OCI-LY3 (cell line): Measurements from ENCODE around the gene SBSN.

Source experiments
- H2AFZ ChIP-seq: fragments of 200-600, 300-600 bp; shearing (Covaris generic); 2 replicates; pipeline ENCODE4 v1.6.0; 2014; ENCODE audit warnings: antibody characterized with exemption, low read depth, low read length
- H3K27ac ChIP-seq: fragments of 200-600, 300-600 bp; sonication (generic); 2 replicates; pipeline ENCODE4 v1.5.1; 2014; ENCODE audit warnings: mild to moderate bottlenecking, low read length, moderate library complexity, mixed read lengths
- H3K27me3 ChIP-seq: fragments of 200-600, 300-600 bp; sonication (generic); 2 replicates; pipeline ENCODE4 v1.6.1; 2014; ENCODE audit warnings: low read depth, low read length, mixed read lengths
- H3K36me3 ChIP-seq: fragments of 200-600, 300-600 bp; sonication (generic); replicated peaks from 2 replicates; pipeline ENCODE3; 2014; ENCODE audit warnings: low read depth, low read length, mixed read lengths
- H3K4me1 ChIP-seq: fragments of 300-600, 200-600 bp; sonication (generic); 2 replicates; pipeline ENCODE4 v1.6.1; 2014; ENCODE audit warnings: low read length, mixed read lengths
- H3K4me2 ChIP-seq: fragments of 200-600, 300-600 bp; sonication (generic); 2 replicates; pipeline ENCODE4 v1.6.1; 2014; ENCODE audit warnings: low read length, mixed read lengths
- H3K4me3 ChIP-seq: fragments of 300-600, 200-600 bp; sonication (generic); 2 replicates; pipeline ENCODE4 v1.5.1; 2014; ENCODE audit warnings: antibody characterized with exemption, mild to moderate bottlenecking, low read length, moderate library complexity
- H3K79me2 ChIP-seq: fragments of 300-600, 200-600 bp; shearing (Covaris generic); 2 replicates; pipeline ENCODE4 v1.6.1; 2014; ENCODE audit warnings: mild to moderate bottlenecking, low read length, mixed read lengths
- H3K9ac ChIP-seq: fragments of 300-600, 200-600 bp; shearing (Covaris generic); 2 replicates; pipeline ENCODE4 v1.6.0; 2014; ENCODE audit warnings: mild to moderate bottlenecking, low read length, moderate library complexity
- H3K9me3 ChIP-seq: fragments of 200-600, 300-600 bp; shearing (Covaris generic); 2 replicates; pipeline ENCODE4 v1.6.1; 2014; ENCODE audit warnings: low read length, mixed read lengths; ENCODE audit not compliant: insufficient read depth
- H4K20me1 ChIP-seq: fragments of 200-600, 300-600 bp; sonication (generic); 2 replicates; pipeline ENCODE4 v1.6.1; 2016; ENCODE audit warnings: low read length, mixed read lengths; ENCODE audit not compliant: insufficient read depth
- EZH2phosphoT487 ChIP-seq: fragments of 200-600 bp; shearing (Covaris generic); IDR thresholded peaks from 2 replicates; pipeline ENCODE4 v1.6.1; 2018; ENCODE audit warnings: antibody characterized with exemption, mixed run types, low read depth
- TF ChIP-seq, protein P1 (sequence below): fragments of 200-600, 300-600 bp; sonication (generic); IDR thresholded peaks from 2 replicates; pipeline ENCODE4 v1.5.1; 2014; ENCODE audit warnings: antibody characterized with exemption, low read length, low read depth

The SBSN gene

DNA sequence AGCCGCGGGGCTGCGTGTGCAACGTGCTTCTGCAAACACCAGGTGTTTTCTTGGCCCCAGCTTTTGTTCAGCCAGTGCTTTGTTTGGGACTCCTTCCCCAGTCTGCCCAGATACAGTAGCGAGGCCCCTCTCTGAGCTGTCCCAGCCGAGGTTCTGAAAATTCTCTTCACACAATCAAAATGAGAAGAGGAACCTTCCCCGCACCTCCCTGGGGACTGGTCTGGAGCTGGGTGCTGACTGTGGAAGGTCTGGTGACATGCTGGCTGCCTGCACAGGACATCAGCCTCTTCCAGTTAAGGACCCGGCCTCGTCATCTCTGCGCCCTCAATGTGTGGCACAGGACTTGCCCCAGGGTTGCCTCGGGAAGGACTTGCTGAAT, 31.2 kb upstream of the SBSN start:
- H3K4me1 ChIP-seq, result peaks cover 14% of the 10 kb centered on the region
- no peaks in the 10 kb centered on the region for H3K9me3 ChIP-seq
- peak overlapping the region; percentile 48 for H3K4me2 ChIP-seq
- H3K27me3 ChIP-seq, result peaks cover 12% of the 10 kb centered on the region
- H3K27ac ChIP-seq, result no peak overlapping the region
- no peaks in the 10 kb centered on the region for H3K36me3 ChIP-seq
- H2AFZ ChIP-seq, result no peak overlapping the region
- H3K9ac ChIP-seq, result no peak overlapping the region
- peak overlapping the region; percentile 19 for H3K4me3 ChIP-seq
- H4K20me1 ChIP-seq, result no peaks in the 10 kb centered on the region
- no peaks in the 10 kb centered on the region for H3K79me2 ChIP-seq
- TF ChIP-seq, protein P1, sequence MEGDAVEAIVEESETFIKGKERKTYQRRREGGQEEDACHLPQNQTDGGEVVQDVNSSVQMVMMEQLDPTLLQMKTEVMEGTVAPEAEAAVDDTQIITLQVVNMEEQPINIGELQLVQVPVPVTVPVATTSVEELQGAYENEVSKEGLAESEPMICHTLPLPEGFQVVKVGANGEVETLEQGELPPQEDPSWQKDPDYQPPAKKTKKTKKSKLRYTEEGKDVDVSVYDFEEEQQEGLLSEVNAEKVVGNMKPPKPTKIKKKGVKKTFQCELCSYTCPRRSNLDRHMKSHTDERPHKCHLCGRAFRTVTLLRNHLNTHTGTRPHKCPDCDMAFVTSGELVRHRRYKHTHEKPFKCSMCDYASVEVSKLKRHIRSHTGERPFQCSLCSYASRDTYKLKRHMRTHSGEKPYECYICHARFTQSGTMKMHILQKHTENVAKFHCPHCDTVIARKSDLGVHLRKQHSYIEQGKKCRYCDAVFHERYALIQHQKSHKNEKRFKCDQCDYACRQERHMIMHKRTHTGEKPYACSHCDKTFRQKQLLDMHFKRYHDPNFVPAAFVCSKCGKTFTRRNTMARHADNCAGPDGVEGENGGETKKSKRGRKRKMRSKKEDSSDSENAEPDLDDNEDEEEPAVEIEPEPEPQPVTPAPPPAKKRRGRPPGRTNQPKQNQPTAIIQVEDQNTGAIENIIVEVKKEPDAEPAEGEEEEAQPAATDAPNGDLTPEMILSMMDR, result no peak
- no peak for TF ChIP-seq EZH2phosphoT487

DNA sequence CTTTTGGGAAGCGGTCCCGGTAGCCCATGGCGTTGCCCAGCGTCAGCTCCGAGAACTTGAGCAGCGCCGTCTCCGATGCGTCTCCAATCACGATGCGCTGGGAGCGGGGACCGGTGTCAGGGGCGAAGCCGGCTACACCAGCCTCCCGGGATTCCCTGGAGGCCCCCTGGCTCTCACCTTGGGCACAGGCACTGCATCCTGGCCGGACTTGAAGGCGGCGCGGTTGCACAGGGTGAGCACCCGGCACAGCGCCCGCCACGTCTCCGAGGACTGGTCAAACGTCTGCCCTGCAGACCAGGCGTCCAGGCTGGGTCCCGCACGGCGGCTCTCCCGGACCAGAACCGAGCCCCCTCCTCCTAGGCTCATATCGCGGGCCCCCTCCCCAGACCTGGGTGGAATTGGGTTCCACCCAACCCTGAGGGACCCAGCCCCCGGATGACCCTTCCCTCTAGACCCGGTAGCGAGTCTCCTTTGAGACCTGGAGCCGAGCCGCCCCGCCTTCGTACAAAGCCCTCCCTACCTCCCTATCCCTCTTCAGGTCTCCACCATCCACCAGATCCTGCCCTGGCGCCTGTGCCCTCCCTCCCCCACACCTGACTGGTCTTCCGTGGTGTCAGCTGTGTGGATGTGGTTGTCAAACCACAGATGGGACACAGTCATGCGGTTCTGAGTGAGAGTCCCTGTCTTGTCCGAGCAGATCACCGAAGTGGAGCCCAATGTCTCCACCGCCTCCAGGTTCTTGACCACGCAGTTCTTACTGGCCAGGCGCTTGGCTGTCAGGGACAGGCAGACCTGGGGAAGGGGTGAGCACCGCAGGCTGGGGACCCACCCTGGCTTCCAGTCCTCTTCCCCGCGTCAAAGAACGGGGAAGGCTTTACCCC, 30.5 kb upstream of the SBSN start:
- H3K27ac ChIP-seq, result no peak overlapping the region
- H3K27me3 ChIP-seq, result peaks cover 12% of the 10 kb centered on the region
- H3K79me2 ChIP-seq, result no peaks in the 10 kb centered on the region
- TF ChIP-seq, protein P1, result no peak
- no peak for TF ChIP-seq EZH2phosphoT487
- H3K9ac ChIP-seq, result no peak overlapping the region
- no peaks in the 10 kb centered on the region for H3K9me3 ChIP-seq
- no peak overlapping the region for H2AFZ ChIP-seq
- no peaks in the 10 kb centered on the region for H4K20me1 ChIP-seq
- H3K4me1 ChIP-seq, result peaks cover 14% of the 10 kb centered on the region
- H3K4me3 ChIP-seq, result peak overlapping the region; percentile 19
- peak overlapping the region; percentile 48 for H3K4me2 ChIP-seq
- H3K36me3 ChIP-seq, result no peaks in the 10 kb centered on the region

DNA sequence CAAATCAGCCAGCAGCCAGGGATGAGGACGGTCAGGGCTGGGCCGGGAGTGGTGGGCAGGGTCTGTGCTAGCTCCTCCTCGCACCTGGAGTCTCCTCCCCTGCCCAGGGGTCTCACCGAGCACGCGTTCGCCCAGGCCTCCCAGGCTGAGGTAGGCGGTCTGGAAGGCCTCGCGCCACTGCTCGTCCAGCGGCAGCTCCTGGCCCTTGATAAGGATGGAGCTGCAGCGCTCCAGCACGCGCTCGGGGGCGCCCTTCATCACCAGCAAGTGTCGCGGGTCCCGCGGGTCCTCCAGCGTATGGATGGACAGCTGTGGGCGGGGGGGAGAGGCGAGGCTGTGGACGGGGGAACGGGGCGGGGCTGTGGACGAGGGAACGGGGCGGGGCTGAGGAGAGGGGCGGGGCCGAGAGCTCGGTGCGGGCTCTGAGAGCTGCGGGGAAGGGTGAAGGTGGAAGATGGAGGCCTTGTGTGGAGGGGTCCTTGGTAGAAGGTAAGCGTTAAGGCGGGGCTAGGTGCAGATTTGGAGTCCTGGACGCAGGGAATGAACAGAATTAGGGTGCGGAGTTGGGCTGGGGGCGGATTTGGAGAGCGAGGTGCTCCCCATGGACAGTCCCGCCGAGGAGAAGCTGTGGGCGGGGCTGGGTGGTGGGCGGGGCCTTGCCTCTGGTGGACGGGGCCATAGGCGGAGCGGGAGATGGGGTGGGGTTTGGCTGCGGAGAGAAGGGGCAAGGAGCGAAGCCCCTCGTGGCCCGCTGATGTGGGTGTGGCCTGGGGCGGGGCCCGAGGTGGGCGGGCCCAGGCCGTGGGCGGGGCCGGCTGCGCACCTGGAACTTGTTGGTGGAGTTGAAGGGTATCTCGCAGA, 29.7 kb upstream of the SBSN start:
- Histone ChIP-seq H3K9ac (no peak overlapping the region), H2AFZ (no peak overlapping the region), H3K9me3 (no peaks in the 10 kb centered on the region), H3K27me3 (peaks cover 12% of the 10 kb centered on the region), H3K27ac (no peak overlapping the region), H3K36me3 (no peaks in the 10 kb centered on the region), H4K20me1 (no peaks in the 10 kb centered on the region), H3K4me3 (no peak overlapping the region), H3K4me2 (no peak overlapping the region), H3K79me2 (no peaks in the 10 kb centered on the region), H3K4me1 (peaks cover 14% of the 10 kb centered on the region)
- TF ChIP-seq, protein P1, result no peak
- no peak for TF ChIP-seq EZH2phosphoT487

DNA sequence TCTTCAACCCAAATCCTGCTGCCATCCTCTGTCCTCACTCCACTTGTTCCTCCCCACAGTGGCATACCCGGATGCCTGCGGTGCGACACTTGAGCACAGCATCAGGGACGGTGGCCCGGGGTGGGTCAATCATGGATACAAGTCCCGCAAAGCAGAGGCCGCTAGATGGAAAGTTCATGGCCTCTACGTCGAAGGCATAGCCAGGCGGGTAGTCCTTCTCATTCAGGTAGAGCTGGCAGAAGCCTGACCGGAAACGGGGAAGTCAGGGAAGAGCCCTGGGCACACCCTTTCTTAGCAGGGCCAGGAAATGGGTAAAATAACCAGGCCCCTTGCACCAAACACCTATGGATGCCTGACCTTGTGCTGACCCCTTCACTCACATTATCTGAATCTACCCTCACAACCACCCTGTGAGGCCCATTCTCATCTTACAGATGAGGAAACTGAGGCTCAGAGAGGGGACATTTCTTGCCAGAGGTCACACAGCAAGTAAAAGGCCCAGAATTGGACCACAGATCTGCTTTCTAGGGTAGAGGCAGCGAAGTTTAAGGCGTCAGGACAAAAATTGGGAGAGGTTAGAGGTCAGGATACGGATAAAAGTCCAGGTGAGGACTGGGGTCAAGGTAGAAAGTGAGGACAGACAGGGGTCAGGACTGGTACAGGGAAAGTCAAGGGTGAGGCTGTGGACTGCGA, 28.9 kb upstream of the SBSN start:
- Histone ChIP-seq H3K4me1 (peaks cover 14% of the 10 kb centered on the region), H4K20me1 (no peaks in the 10 kb centered on the region), H3K9me3 (no peaks in the 10 kb centered on the region), H3K27ac (no peak overlapping the region), H3K27me3 (peaks cover 12% of the 10 kb centered on the region), H3K79me2 (no peaks in the 10 kb centered on the region), H3K9ac (no peak overlapping the region), H3K36me3 (no peaks in the 10 kb centered on the region), H2AFZ (no peak overlapping the region), H3K4me3 (no peak overlapping the region), H3K4me2 (no peak overlapping the region)
- TF ChIP-seq, protein P1, result no peak
- TF ChIP-seq EZH2phosphoT487, result no peak
